Stimulated activated CD4-positive, alpha-beta T cell treated with anti-CD3 and anti-CD28 coated beads, Interleukin-4, amount 100 ng/mL, for 1 hour (primary cell): Measurements from ENCODE around the gene MUSK.

Experiments used
- DNase-seq: peaks from one replicate; pipeline ENCODE4 v3.0.0-alpha.2; 2020

Gene MUSK

DNA sequence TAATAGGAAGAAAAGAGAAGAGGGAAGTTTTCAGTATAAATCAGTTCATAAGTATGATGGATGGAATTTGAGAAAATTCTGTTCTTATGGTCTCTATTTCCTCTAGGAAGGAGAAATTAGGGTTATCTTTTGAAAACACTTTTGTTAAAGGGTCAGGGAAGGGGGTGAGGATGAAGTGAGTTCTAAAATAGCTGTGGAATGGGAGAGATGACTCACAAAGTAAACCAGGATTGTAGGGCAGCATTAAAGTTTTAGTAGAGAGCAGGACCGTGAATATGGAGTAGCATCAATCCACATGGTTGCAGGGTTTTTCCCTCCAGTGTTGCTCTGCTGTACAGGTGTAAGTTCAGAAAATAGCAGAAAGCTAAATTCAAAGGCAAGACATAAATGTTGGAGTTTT is 32.4 kb downstream of the MUSK start:
- no peak for DNase-seq

DNA sequence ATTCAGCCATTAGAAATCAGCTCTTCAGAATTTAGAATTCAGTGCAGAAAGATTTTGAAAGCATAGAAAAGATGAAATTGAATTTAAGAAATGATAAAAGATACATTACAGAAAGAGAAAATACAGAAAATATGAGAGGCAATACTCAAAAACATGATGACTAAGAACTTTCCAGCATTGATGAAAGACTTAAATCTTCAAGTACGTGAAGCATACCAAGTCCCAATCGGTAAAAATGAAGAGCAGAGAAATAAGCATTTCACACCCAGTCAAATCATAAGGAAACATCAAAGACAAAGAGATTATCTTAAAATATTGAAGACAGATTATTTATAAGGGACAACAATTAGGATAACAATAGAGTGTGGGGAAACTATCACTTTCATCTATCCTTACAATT is 35.1 kb downstream of the MUSK start:
- no peak for DNase-seq

DNA sequence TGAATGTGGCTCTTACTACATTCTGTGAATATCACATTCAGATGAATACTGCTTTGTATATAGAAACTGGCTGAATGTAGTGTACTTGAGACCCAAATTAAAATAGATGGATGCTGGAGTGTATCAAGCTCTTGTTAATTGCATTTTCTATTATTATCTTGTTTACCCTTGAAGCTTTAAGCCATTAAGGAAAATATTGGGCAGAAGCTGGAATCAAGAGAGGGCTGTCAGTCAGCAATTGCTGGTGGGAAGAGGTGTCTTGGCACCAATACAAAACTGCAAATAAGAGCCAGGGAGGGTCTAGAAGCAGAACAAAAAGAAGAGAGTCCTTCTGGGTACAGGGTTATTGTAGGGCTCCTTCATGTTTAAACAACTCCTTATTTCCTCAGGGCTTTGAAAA is 38.8 kb downstream of the MUSK start:
- DNase-seq, result no peak

DNA sequence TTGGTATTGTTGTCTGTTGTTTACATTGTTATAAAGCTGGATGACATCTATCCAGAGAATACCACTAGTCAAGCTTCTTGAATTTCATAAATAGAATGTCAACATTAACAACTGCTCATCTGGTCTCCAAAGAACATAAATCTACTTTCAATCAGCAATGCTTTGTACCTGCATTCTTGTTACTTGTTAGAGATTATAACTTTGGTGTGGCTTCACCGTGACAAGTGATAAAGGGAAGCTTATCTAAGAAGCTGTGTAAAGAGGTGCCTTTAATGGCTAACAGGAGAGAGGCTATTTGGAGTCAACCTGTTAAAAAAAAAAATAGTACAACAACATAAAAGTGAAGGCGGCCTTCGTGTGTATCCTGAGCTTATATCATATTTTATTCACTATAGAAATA is 41.8 kb downstream of the MUSK start:
- DNase-seq, result no peak

DNA sequence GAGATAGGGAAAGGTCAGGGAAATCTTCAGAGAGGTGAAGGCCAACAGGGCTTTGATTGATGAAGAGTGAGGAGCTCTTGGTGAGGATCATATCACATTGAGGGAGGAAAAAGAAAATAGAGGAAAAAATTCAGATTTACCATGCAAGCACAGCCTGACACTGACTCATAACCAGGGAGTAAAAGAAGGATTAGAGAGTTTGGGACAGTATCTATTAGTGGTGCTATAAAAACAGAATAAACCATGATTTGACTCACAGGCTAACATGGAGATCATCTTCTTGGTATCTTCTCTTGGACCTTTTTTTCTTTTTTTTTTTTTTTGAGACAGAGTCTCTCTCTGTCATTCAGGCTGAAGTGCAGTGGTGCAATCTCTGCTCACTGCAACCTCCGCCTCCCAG is 44.4 kb downstream of the MUSK start:
- no peak for DNase-seq

DNA sequence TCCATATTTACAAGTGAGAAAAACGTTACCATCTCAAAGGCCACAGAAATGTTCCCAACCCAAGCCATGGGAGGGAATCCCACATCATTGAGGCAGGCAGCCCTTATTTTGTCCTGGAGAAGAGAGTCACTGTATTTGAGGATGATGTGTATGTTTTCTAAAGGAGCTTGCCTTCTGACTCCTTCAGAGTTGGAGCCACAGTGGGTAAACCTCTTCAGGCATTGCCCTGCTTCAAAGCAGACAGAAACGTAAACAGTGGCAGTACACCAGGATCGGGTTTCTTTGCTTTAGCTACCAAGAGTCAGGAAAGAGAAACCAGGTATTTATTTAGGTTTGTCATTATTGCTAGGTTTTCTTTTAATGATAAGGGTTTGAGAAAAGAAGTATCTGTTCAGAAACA is 45.7 kb downstream of the MUSK start:
- no peak for DNase-seq

DNA sequence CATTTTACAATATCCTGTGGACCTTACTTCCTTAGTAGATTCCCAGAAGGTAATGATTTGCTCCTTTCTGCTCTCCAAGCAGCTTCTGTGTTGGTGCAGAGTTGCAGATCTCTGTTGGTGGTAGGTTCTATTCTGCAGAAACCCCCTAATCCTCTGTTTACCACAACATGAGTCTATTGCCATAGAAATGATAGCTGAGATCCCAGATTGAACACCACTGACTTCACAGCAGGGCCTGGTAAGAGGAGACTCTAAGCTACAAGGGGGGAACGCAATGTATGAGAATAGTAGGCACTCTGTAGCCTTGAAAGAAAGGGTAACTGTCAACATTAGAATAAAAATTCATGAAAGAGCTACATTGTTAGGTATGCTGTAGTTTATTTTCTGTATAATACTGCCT is 59.5 kb downstream of the MUSK start:
- no peak for DNase-seq

DNA sequence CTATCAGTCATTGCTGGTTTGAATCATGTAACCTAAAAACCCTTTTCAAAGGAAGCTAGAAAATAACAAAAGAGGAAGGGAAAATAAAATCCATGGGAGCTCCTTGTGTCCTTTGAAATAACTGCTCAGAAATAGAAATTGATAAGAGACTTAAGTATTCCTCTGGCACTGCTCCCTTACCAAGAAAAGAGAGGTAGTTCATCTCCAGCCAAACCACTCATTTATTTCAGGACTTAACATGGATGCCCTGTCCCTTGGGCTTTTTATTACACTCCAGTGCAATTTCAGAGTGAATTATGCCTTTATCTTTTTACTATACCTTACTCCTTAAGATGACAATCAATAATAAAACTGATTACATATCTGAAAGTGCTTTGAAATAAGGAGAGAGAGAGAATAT is 61.0 kb downstream of the MUSK start:
- no peak for DNase-seq

DNA sequence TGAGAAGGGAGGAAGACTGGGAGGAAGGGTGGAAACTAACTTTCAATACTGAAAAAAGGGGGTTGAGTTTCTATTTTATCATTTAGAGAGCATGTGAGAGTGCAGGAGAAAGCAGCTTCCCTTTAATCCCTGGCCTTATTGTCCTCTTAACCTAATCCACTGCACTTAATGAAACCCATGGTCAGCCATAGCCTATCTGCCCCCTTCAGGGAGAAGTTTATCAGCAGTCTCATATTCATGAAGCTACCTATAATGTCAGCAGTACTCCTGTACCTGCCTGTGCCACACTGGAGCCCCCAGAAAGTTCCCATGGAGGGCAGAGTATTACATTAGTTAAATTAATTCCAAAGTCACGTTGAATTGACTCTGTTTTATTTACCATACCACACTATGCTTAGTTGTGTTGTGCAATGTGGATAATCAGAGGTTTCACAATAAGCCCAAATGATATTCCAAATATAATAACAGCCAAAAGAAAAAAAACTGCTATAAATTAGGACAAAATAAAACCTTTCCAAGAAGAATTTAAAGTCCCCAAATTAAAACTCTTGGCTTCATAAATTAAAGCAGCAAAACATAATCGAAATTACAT is 62.9 kb downstream of the MUSK start:
- DNase-seq, result no peak

DNA sequence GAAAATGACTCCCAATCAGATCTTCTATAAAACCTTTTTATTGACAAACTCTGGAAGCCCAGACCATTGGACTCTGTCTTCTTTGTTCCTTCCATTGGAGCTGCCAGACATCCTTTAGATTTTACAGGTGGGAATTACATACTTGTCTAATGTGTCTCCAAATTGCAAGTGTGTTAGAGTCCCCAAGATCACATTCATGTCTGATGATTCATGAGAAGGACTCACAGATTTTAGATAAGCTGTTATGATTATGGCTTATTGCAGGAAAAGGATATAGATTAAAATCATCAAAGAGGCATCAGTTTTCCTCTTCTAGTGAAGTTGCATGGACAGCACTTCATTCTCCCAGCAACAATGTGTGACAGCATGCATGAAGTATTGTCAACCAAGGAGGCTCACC is 70.4 kb downstream of the MUSK start:
- no peak for DNase-seq

DNA sequence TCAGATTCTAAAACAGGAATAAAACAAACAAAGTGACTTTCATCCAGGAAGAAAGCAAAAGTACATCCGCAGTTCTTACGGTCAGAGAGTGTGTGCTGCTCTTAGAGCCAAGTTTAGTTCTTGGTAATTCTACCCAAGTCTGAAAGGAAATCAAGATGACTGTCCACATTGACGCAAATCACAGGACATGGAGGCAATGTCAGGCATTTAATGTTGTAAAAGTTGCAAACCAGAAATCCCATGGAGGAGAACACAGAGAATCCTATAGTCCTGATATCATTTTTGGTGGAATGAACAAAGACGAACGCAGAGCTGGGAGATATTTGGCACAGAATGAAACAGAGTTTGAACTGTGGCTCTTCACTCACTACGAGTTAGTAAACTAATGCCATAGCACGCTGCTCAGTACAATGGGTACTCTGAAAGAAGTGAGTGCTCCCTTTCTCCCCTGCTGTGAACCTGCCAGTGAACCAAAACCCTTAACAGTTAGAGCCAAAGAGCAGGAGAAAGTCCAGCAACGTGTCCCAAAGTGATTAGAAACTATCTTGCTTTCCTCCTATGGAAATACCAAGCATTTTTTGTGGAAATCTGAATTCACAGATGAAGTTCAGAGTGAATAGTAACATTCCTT is 74.3 kb downstream of the MUSK start:
- no peak for DNase-seq

DNA sequence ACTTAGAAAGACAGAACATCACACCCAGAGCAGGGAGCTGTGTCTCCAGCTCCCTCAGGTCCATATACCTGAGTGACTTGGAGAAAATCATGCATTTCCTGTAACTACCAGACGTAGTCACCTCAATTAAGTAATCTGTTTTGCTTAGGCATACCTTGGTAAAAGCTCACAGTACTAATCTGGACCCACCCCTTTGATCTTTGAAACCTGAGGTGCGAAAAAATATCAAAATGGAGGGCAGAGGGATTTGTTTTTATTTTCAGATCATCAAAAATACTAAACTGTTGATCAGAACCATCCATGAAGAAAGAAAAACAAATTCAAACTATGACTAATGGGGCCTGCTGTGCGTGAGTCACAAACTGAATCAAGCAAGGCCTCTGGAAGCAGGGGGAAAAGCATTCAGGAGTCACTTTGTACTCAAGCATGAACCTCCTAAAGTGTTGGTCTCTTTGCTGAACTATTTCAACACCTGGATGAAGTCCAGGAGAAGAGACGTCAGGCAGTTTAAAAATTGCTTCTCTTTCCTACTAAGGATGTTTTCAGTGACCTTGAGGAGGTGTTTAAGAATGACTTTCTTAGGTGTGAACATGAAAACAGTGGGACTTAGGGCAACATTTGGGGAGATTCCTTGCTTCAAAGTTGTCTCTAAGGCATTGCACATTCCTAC is 76.3 kb downstream of the MUSK start:
- no peak for DNase-seq

DNA sequence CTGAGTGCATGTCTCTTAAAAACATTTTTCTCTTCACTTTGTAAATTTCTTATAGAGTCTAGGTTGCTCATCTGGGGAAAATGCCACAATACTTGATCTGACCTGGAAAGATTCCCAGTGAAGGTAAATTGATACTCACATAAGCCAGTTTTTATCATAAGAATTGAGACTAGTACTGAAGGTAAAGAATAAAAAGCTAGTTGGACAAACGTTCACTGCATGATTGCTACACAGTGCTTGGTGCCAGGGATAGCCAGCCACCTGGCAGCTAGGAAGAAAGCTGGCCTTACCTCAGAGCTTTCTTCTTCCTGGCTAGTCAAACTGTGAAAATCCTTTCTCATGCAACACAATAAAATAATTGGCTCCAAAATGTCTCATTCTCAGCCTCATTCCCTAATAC is 77.1 kb downstream of the MUSK start:
- no peak for DNase-seq

DNA sequence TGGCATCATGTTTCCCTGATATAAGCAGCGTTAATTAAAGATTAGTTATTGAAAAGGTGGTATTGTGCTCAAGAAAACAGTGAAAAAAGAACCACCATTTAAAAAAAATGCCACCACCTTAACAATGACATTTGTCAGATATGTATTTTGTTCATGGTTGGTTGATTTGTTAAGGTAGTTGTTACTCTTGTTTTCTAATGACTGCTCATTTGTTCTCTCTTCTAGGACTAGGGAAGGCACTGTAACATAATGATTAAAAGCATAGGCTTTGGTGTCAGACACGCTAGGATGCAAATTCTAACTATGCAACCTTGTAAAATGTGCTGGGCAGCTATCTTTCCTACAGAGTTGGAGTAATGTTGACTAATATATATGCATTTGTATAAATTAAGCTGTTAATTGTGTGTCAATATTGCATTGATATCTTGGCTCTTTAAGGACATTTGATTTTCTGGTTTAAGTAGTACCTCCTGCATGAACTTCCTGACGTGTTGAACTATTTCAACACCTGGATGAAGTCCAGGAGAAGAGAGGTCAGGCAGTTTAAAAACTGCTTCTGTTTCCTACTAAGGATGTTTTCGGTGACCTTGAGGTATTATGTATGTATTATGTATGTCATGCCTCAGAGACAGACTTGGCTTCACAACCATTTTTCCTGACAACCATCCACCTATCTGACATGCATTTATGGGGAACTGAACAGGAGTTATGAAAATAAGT is 77.8 kb downstream of the MUSK start:
- no peak for DNase-seq

DNA sequence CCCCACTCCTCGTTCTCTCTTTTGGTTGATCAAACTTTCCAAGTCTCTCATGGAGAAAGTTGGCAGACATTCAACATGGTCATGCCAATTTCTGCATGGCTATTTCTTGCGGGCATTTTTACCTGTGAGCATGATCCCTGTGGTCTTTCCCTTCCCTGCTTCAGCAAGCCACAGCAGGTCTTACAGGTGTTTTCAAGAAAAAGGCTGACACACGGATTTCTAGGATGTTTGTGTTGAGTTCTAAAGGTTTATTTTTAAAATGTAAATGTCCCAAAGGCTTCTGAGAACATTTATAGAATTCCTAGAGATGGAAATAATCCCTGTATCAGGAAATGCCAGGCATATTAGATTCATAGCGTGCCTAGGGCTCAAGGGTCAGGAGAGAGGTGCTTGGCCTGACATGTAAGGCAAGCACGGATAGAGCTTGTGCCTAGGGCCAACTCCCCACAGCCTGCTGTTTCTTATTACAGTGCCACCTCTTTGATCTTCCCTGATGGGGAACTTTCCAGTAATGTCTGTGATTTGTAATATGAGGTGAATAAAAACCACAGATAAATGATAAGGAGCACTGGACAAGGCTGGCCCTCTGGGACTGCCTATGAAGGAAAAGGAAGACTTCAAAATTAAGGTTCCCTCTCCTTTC is 79.8 kb downstream of the MUSK start:
- no peak for DNase-seq

DNA sequence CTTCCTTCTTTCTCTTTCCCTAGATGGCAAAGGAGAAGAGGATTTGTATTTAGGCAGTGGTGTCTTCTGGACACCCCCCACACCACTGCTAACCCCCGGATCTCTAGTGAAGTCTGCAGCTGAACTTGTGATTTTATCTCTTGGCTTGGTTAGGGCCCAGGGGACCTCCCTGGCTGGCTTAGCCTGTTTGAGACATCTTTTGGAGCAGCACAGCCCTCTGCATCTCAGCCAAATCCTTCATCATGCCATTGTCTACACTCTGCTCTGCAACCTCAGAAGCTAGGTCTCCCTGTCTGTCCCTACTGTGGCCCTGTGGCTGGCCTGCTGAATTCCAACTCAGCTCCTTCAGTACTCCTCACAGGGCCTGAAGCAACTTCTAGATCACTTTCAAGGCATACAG is 81.7 kb downstream of the MUSK start:
- DNase-seq, result no peak

DNA sequence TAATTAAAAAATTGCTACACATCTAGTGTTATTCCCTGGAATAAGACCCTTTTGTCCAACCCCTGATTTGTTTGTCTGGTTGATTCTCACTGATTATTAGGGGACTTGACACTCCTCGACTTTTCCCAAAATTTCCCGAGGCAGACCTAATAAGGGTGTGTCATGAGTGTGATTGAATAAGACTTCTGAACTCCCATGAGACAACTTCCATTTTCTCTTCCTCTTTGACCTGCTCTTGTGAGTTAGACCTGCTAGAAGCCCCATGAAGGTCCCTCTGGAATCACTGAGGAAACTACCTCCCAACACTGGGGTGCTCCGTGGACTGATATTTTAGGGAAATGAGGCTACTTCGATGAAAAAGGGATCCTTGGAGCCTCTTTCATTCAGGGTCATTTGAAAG is 83.4 kb downstream of the MUSK start:
- DNase-seq, result no peak

DNA sequence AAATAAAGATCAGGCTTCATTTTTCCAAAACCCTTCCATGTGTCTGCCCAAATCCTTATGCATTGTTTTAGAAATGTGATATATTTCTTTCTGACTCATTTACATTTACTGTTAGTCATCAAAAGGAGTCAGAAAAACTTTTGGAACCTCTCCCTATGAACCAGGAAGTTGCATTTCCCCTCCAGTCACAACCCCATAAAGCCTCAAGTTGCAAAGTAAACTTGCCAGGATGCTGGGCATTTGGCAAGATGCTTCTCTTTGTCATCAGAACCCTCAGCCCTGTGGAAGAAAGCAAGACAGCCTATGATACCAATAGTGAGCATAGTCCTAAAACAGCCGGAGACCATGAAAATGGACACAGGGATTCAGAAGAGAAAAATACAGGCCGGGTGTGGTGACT is 84.2 kb downstream of the MUSK start:
- no peak for DNase-seq

DNA sequence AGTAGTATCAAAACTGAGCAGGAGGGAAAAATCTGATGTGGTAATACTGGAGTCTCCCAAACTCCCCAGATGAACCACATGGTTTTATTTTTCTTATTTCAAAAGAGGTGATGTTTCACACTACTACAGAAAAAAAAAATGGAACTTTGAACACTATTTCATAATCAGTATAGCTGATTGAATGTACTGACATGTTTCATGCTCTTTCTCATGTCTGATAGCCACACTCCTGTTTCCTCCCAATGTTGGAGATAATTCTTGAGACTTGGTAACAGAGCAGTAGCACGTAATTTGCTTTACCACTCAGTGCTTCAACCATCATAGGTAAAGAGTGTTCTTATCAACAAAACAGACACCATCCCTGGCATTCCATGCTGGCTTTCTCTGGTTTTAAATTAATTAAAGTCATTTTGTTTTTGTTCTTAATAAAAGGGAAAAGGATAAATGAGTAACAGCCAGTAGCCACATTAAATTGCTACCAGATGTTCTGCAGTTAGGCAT is 85.2 kb downstream of the MUSK start:
- no peak for DNase-seq

DNA sequence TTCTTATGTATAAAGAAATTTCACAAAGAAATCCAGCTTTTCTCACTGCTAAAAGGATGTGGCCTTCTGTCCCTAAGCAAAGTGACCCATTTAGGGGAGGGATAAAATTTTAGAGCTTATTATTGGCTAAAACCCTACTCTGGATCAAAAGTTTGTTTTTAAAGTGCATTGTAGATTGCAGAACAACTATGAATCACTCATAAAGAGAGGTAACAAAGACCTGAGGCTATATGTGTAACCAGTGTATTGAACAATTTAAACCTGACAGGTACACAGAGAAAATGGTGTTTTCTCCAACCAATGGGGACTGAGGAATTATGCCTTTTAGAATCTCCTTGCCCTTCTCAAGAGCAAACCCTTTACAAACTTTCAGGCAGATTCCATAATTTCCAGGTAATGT is 86.6 kb downstream of the MUSK start:
- no peak for DNase-seq

DNA sequence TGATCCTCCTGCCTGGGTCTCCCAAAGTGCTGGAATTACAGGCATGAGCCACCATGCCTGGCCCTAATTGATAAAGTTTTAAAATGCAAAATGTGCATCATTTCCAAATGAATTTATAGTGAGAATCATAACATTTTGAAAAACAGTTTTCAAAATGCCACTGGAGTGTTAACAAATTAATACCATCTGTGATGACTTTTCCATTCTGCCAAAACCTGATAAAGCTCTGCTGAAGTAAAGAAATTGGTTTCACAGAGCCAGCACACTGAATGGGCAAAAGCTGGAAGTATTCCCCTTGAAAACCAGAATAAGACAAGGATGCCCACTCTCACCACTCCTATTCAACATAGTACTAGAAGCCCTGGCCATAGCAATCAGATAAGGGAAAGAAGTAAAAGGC is 89.6 kb downstream of the MUSK start:
- no peak for DNase-seq

DNA sequence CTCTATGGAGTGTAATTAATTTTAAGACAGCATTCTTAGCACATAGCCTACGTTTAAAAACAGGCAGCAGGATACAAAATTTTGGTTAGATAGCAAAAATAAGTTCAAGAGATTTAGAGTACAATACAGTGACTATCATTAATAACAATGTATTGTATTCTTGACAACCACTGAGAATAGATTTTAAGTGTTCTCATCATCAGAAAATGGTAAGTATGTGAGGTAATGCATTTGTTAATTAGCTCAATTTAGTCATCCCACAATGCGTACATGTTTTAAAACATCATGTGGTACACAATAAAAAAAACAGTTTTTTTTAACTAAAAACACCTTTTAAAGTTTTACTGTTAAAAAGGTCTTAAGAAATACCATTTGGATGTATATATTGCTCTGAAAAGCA is 94.2 kb downstream of the MUSK start:
- no peak for DNase-seq

DNA sequence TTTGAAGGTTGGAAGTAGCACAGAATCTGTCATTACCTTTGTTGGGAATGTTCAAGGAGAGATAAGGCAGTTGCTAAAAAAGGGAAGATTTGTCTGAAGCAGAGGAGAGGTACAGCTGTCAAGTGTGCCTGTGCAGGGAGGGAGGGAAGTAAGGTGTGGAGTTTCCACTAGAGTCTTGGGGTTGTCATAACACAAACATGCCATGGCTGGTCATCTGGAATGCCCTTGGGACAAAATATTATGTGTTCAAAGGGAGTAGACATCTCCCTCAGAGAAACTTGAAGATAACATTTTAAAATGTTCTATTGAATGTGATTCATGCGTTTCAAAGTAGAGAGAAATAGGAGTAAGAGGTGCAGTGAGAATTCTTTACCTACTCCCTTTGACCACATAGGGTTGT is 95.0 kb downstream of the MUSK start:
- no peak for DNase-seq

DNA sequence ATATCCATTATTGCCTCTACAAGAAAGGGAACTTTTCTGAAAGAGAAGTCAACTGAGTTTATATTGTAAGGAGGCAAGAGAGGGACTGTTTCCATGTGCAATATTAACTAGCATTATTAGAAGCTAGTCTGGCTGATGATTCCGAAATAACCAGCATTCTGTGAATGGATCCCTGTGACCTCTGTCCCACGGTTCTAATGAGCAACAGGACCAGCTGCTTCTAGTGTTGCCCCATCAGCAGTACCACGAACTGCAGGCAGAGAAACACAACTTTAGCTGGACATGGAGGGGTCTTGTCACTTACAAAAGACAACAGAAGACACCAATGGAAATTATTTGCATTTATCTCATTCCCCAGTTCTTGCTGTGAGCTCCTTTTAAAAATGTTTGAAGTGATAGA is 95.4 kb downstream of the MUSK start:
- no peak for DNase-seq
